ENCODE data around the gene RGS3. TPM values are rescaled to one million over a fixed set of nuclear protein-coding genes. Genes with fewer than 3 reads are reported as not detected.
"Not testable (repeated sequence)": the region's sequence is repeated elsewhere in the genome, so short reads cannot be mapped to it uniquely, and the experiment has no call there.

Gene RGS3
- total RNA-seq, 1 donor from 2014 or later = 29.9 TPM

GRCh38 chr9:113486327-113486726, 22.8 kb downstream of the RGS3 start:
- no peak overlapping the region for H3K27ac Mint-ChIP-seq
- DNase-seq (ENCODE audit: extremely low spot score, unreplicated experiment) = no peak
- H3K36me3 Mint-ChIP-seq = no peaks in the 10 kb centered on the region
- no peaks in the 10 kb centered on the region for H3K9me3 Mint-ChIP-seq
- H3K27me3 Mint-ChIP-seq = no peaks in the 10 kb centered on the region
- TF ChIP-seq, protein P1, sequence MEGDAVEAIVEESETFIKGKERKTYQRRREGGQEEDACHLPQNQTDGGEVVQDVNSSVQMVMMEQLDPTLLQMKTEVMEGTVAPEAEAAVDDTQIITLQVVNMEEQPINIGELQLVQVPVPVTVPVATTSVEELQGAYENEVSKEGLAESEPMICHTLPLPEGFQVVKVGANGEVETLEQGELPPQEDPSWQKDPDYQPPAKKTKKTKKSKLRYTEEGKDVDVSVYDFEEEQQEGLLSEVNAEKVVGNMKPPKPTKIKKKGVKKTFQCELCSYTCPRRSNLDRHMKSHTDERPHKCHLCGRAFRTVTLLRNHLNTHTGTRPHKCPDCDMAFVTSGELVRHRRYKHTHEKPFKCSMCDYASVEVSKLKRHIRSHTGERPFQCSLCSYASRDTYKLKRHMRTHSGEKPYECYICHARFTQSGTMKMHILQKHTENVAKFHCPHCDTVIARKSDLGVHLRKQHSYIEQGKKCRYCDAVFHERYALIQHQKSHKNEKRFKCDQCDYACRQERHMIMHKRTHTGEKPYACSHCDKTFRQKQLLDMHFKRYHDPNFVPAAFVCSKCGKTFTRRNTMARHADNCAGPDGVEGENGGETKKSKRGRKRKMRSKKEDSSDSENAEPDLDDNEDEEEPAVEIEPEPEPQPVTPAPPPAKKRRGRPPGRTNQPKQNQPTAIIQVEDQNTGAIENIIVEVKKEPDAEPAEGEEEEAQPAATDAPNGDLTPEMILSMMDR (conservative IDR thresholded peaks at IDR 0.05) = no peak
- no peak overlapping the region for H3K4me3 Mint-ChIP-seq
- no peaks in the 10 kb centered on the region for H3K4me1 Mint-ChIP-seq (ENCODE audit: unreplicated experiment)

GRCh38 chr9:113488071-113488470, 24.5 kb downstream of the RGS3 start:
- no peak for DNase-seq (ENCODE audit: extremely low spot score, unreplicated experiment)
- Mint-ChIP-seq H3K4me3 (no peak overlapping the region), H3K27ac (no peak overlapping the region), H3K9me3 (no peaks in the 10 kb centered on the region), H3K36me3 (no peaks in the 10 kb centered on the region), H3K4me1 (ENCODE audit: unreplicated experiment) (peaks cover 12% of the 10 kb centered on the region), H3K27me3 (no peaks in the 10 kb centered on the region)
- TF ChIP-seq, protein P1 (conservative IDR thresholded peaks at IDR 0.05) = no peak

GRCh38 chr9:113488490-113488889, 25.0 kb downstream of the RGS3 start:
- H3K9me3 Mint-ChIP-seq = no peaks in the 10 kb centered on the region
- H3K27ac Mint-ChIP-seq = no peak overlapping the region
- peaks cover 14% of the 10 kb centered on the region for H3K4me1 Mint-ChIP-seq (ENCODE audit: unreplicated experiment)
- no peak overlapping the region for H3K4me3 Mint-ChIP-seq
- H3K27me3 Mint-ChIP-seq = no peaks in the 10 kb centered on the region
- TF ChIP-seq, protein P1 (conservative IDR thresholded peaks at IDR 0.05) = no peak
- no peak for DNase-seq (ENCODE audit: extremely low spot score, unreplicated experiment)
- H3K36me3 Mint-ChIP-seq = no peaks in the 10 kb centered on the region

DNA sequence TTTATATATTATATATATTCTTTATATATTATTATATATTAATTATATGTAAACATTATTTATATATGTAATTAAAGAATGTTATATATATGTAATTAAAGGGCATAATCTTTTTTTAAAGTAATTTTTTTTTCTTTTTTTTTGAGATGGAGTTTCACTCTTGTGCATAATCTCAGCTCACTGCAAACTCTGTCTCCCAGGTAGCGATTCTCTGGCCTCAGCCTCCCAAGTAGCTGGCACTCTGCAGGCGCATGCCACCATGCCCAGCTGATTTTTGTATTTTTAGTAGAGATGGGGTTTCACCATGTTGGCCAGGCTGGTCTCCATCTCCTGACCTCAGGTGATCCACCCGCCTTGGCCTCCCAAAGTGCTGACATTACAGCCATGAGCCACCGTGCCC, 27.6 kb downstream of the RGS3 start:
- H3K27me3 Mint-ChIP-seq; H3K27ac Mint-ChIP-seq; H3K4me3 Mint-ChIP-seq; H3K36me3 Mint-ChIP-seq; H3K9me3 Mint-ChIP-seq; DNase-seq (ENCODE audit: extremely low spot score, unreplicated experiment): not testable (repeated sequence)
- peaks cover 14% of the 10 kb centered on the region for H3K4me1 Mint-ChIP-seq (ENCODE audit: unreplicated experiment)

- no peak for DNase-seq (ENCODE audit: extremely low spot score, unreplicated experiment)
- TF ChIP-seq, protein P1 (conservative IDR thresholded peaks at IDR 0.05) = no peak
- Mint-ChIP-seq H3K27me3 (no peaks in the 10 kb centered on the region), H3K36me3 (no peaks in the 10 kb centered on the region), H3K4me3 (peak overlapping the region; percentile 38), H3K9me3 (no peaks in the 10 kb centered on the region), H3K4me1 (ENCODE audit: unreplicated experiment) (peaks cover 14% of the 10 kb centered on the region), H3K27ac (peak overlapping the region; percentile 38)
Observed at GRCh38 chr9:113492343-113493202, 29.0 kb downstream of the RGS3 start.

GRCh38 chr9:113493203-113493520, 29.6 kb downstream of the RGS3 start:
- Mint-ChIP-seq H3K9me3 (no peaks in the 10 kb centered on the region), H3K27ac (peak overlapping the region; percentile 38), H3K4me3 (peak overlapping the region; percentile 8), H3K27me3 (no peaks in the 10 kb centered on the region), H3K36me3 (no peaks in the 10 kb centered on the region), H3K4me1 (ENCODE audit: unreplicated experiment) (peaks cover 14% of the 10 kb centered on the region)
- DNase-seq (ENCODE audit: extremely low spot score, unreplicated experiment) = no peak
- TF ChIP-seq, protein P1 (conservative IDR thresholded peaks at IDR 0.05) = no peak
